Measurements from ENCODE around the gene SRCAP. TPM values are rescaled to one million over a fixed set of nuclear protein-coding genes. Genes with fewer than 3 reads are reported as not detected.

The SRCAP gene
- total RNA-seq, 1 donor from 2014 or later, result 60.1 TPM

- Mint-ChIP-seq H3K36me3 (ENCODE audit: unreplicated experiment) (no peaks in the 10 kb centered on the region), H3K4me1 (ENCODE audit: low read depth, unreplicated experiment) (peaks cover 11% of the 10 kb centered on the region), H3K27me3 (ENCODE audit: unreplicated experiment) (peaks cover 20% of the 10 kb centered on the region), H3K4me3 (ENCODE audit: unreplicated experiment) (no peak overlapping the region), H3K9me3 (ENCODE audit: unreplicated experiment) (peaks cover 23% of the 10 kb centered on the region), H3K27ac (ENCODE audit: unreplicated experiment) (no peak overlapping the region)
- no peak for TF ChIP-seq CTCF (IDR thresholded peaks at IDR 0.05; ENCODE audit: partially characterized antibody, unreplicated experiment)
- no peak for DNase-seq
Observed at GRCh38 chr16:30773826-30774225, 74.9 kb downstream of the SRCAP start.

- H3K4me3 Mint-ChIP-seq (ENCODE audit: unreplicated experiment), result peak overlapping the region; percentile 96
- peaks cover 12% of the 10 kb centered on the region for H3K4me1 Mint-ChIP-seq (ENCODE audit: low read depth, unreplicated experiment)
- peaks cover 26% of the 10 kb centered on the region for H3K9me3 Mint-ChIP-seq (ENCODE audit: unreplicated experiment)
- H3K36me3 Mint-ChIP-seq (ENCODE audit: unreplicated experiment), result no peaks in the 10 kb centered on the region
- peaks cover 21% of the 10 kb centered on the region for H3K27me3 Mint-ChIP-seq (ENCODE audit: unreplicated experiment)
- H3K27ac Mint-ChIP-seq (ENCODE audit: unreplicated experiment), result peak overlapping the region; percentile 95
- no peak for DNase-seq
- TF ChIP-seq CTCF (IDR thresholded peaks at IDR 0.05; ENCODE audit: partially characterized antibody, unreplicated experiment), result no peak
Observed at GRCh38 chr16:30774367-30775130, 75.6 kb downstream of the SRCAP start.

DNA sequence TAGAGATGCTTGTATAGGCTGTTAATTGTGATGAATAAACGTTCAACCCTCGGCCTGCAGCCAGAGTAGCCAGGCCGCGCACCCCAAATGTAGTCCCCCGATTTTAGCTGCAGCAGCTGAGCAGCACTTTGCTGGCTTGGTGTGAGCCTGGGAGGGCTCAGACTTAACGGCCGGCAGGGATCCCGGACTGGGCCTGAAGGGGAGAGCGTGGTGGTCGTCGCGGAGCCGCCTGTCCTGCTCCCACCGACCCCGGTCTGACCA is 76.1 kb downstream of the SRCAP start:
- no peaks in the 10 kb centered on the region for H3K36me3 Mint-ChIP-seq (ENCODE audit: unreplicated experiment)
- peak overlapping the region; percentile 95 for H3K27ac Mint-ChIP-seq (ENCODE audit: unreplicated experiment)
- H3K27me3 Mint-ChIP-seq (ENCODE audit: unreplicated experiment), result peaks cover 21% of the 10 kb centered on the region
- no peak for TF ChIP-seq CTCF (IDR thresholded peaks at IDR 0.05; ENCODE audit: partially characterized antibody, unreplicated experiment)
- H3K4me1 Mint-ChIP-seq (ENCODE audit: low read depth, unreplicated experiment), result peaks cover 12% of the 10 kb centered on the region
- peaks cover 26% of the 10 kb centered on the region for H3K9me3 Mint-ChIP-seq (ENCODE audit: unreplicated experiment)
- DNase-seq, result no peak
- peak overlapping the region; percentile 96 for H3K4me3 Mint-ChIP-seq (ENCODE audit: unreplicated experiment)

- H3K27me3 Mint-ChIP-seq (ENCODE audit: unreplicated experiment), result peaks cover 21% of the 10 kb centered on the region
- DNase-seq, result peak; percentile 90
- no peaks in the 10 kb centered on the region for H3K36me3 Mint-ChIP-seq (ENCODE audit: unreplicated experiment)
- peak overlapping the region; percentile 96 for H3K4me3 Mint-ChIP-seq (ENCODE audit: unreplicated experiment)
- H3K9me3 Mint-ChIP-seq (ENCODE audit: unreplicated experiment), result peaks cover 26% of the 10 kb centered on the region
- peak overlapping the region; percentile 95 for H3K27ac Mint-ChIP-seq (ENCODE audit: unreplicated experiment)
- H3K4me1 Mint-ChIP-seq (ENCODE audit: low read depth, unreplicated experiment), result peaks cover 12% of the 10 kb centered on the region
- TF ChIP-seq CTCF (IDR thresholded peaks at IDR 0.05; ENCODE audit: partially characterized antibody, unreplicated experiment), result no peak
Observed at GRCh38 chr16:30775392-30776188, 76.6 kb downstream of the SRCAP start.
